GM18498 (cell line): ENCODE results near the gene PARP9.

ENCODE experiments used
- ATAC-seq: cut with Tn5 transposase; IDR thresholded peaks from one replicate; pipeline ENCODE4 v1.9.1; 2021; ENCODE audit warnings: mild to moderate bottlenecking, moderate library complexity; ENCODE audit not compliant: unreplicated experiment

The PARP9 gene

DNA sequence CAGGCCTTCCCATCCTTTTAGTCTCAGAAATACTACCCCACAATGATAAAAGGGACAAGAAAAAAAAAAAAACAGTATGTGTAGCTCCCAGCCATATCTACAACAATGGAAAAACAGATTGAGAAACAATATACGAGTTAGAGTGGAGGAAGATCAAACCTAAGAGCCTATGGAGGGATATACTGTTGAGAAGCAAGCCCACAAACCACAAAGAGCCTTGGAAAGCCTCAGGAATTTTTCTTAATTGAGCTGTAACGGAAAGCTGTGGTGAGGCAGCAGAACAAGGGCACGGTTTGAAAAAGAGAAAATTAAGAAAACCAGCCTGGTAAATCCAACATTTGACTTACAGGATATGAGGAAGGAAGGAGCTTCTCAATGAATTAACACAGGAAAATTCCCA is 70.8 kb downstream of the PARP9 start:
- no peak for ATAC-seq

DNA sequence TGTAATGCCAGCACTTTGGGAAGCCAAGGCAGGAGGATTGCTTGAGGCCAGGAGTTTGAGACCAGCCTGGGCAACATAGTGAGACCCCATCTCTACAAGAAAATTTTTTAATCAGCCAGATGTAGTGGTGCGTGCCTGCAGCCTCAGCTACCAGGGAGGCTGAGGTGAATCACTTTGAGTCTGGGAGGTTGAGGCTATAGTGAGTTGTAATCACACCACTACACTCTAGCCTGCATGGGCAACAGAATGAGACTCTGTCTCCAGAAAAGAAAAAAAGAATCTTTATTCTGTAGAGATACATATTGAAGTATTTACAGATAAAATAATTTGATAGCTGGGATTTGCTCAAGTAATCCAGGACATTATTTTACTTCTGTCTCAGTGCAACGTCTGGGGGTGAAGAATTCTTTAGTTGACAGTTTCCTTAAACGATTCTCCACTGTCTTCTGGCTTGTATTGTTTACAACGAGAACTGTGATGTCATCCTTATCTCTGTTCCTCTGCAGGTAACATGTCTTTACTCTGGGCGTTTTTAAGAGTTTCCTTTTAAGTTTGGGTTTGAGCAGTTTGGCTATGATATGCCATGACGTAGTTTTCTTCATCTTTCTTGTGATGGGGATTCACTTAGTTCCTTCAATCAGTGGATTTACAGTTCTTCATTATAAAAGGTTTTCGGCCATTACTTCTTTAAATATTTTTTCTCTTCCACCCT is 75.7 kb downstream of the PARP9 start:
- no peak for ATAC-seq

DNA sequence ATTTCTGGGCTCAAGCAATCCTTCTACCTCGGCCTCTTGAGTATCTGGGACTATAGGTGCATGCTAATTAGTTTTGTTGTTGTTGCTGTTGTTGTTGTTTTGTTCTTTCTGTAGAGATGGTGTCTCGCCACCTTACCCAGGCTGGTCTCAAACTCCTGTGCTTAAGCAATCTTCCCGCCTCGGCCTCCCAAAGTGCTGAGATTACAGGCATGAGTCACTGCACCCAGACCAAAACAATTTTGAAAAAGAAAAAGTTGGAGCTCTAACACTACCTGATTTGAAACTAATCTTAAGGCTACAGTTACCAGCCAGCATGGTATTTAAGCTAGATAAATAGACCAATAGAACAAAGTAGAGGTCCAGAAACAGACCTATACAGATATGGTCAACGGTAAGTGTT is 79.1 kb downstream of the PARP9 start:
- ATAC-seq: no peak

DNA sequence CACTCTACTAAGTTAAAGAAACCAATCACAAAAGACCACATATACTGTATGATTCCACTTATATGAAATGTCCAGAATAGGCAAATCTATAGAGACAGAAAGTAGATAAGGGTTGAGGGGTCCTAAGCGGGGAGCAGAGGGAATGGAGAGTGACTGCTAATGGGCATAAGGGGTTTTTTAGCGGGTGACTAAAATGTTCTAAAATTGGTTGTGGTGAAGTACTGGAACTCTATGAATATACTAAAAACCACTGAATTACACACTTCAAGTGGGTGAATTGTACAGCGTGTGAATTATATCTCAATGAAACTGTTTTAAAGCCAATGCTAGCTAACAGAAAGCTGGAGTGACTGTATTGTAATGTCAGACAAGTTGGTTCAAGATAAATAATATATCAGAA is 82.7 kb downstream of the PARP9 start:
- no peak for ATAC-seq
